Vagina (tissue), 2 donors: ENCODE measurements around the gene POGK. TPM values are rescaled to one million over a fixed set of nuclear protein-coding genes. Genes with fewer than 3 reads are reported as not detected.
A peak's percentile ranks its signal among the peaks of the same experiment; 100 is the strongest.

Experiments
- DNase-seq, 2 donors: peaks; one replicate each; pipeline ENCODE4 v3.0.0-alpha.2; 2017; ENCODE audit errors: extremely low spot score in 2 of 2
- H3K27ac ChIP-seq: fragments of 200-600 bp; sonication (generic); one replicate; pipeline ENCODE4 v1.5.1; 2019
- H3K27me3 ChIP-seq: fragments of 200-600 bp; sonication (generic); one replicate; pipeline ENCODE4 v1.5.1; 2019
- H3K36me3 ChIP-seq, 2 donors: fragments of 200-600 bp; sonication (generic); one replicate each; pipeline ENCODE4 v1.5.1; 2017 to 2019
- H3K4me1 ChIP-seq: fragments of 200-600 bp; sonication (generic); one replicate; pipeline ENCODE4 v1.5.1; 2019
- H3K4me3 ChIP-seq, 2 donors: fragments of 200-600 bp; sonication (generic); 1 replicate in 1 of 2; 2 replicates in 1 of 2; pipeline ENCODE4 v1.5.1; 2016 to 2019
- H3K9me3 ChIP-seq: fragments of 200-600 bp; sonication (generic); one replicate; pipeline ENCODE4 v1.5.1; 2019
- CTCF ChIP-seq, 3 experiments: fragments of 450-650 bp in 2 of 3; fragments of 200-600 bp in 1 of 3; sonication (generic) in 1 of 3; IDR thresholded peaks; one replicate each; pipeline ENCODE4 v1.5.1; 2017 to 2019; ENCODE audit warnings: antibody characterized with exemption in 3 of 3, mild to moderate bottlenecking in 2 of 3, moderate library complexity in 2 of 3
- POLR2A ChIP-seq, 2 donors: fragments of 450-650 bp; IDR thresholded peaks; one replicate each; pipeline ENCODE4 v1.6.1; 2017; ENCODE audit warnings: antibody characterized with exemption in 2 of 2, mild to moderate bottlenecking in 2 of 2, moderate library complexity in 2 of 2
- POLR2AphosphoS5 ChIP-seq, 2 donors: sonication (generic); formaldehyde crosslinking; IDR thresholded peaks; one replicate each; pipeline ENCODE4 v1.9.0; 2017; ENCODE audit warnings: antibody characterized with exemption in 2 of 2, mild to moderate bottlenecking in 2 of 2, low read depth in 1 of 2; ENCODE audit not compliant: insufficient read depth in 1 of 2
- intact Hi-C: fragments of 100-400 bp; cut with DNase I; formaldehyde crosslinking; loops from one replicate; pipeline ENCODE4 v1.15.1; 2023
- total RNA-seq: library from RNA; depleted of rRNA; stranded (reverse); fragments of >200 nt; gene quantifications from one replicate; pipeline ENCODE4 v1.2.3, GENCODE V29; 2016

POGK gene
- 26.3 TPM for total RNA-seq

GRCh38 chr1:166838766-166839599, at the start of gene POGK:
Gene POGK (plus strand): TSS chr1:166839475. CDS start chr1:166840957, 1,482 bp downstream.
- H3K4me3 ChIP-seq, result peak within 1 kb of the TSS; percentile 55 to 65
- H3K9me3 ChIP-seq, result no peaks in the 10 kb centered on the region
- H3K36me3 ChIP-seq, result peaks cover 0 to 29% of the 10 kb centered on the region in 2 donors
- intact Hi-C loops, result no loop called here
- H3K27ac ChIP-seq, result peak within 1 kb of the TSS; percentile 77
- no peak for DNase-seq
- peaks cover 49% of the 10 kb centered on the region for H3K4me1 ChIP-seq
- no peaks in the 10 kb centered on the region for H3K27me3 ChIP-seq
- no peak for TF ChIP-seq POLR2A (IDR thresholded peaks at IDR 0.05)
- peak in 1 of 2 donors; percentile 71 for TF ChIP-seq POLR2AphosphoS5 (IDR thresholded peaks at IDR 0.05; ENCODE audit: insufficient read depth in 1 of 2, low read depth in 1 of 2)

GRCh38 chr1:166796620-166797236, 42.5 kb upstream of the POGK start:
- Histone ChIP-seq H3K4me1 (no peaks in the 10 kb centered on the region), H3K9me3 (no peaks in the 10 kb centered on the region), H3K4me3 (no peak overlapping the region), H3K27ac (no peak overlapping the region), H3K27me3 (no peaks in the 10 kb centered on the region), H3K36me3 (no peaks in the 10 kb centered on the region)
- no peak for TF ChIP-seq CTCF (IDR thresholded peaks at IDR 0.05)
- no peak for TF ChIP-seq POLR2A (IDR thresholded peaks at IDR 0.05)
- no peak for TF ChIP-seq POLR2AphosphoS5 (IDR thresholded peaks at IDR 0.05; ENCODE audit: insufficient read depth in 1 of 2, low read depth in 1 of 2)
- intact Hi-C loops, result no loop called here
- DNase-seq, result no peak

GRCh38 chr1:166808952-166809351, 30.3 kb upstream of the POGK start:
- H3K27me3 ChIP-seq, result no peaks in the 10 kb centered on the region
- H3K27ac ChIP-seq, result no peak overlapping the region
- no peak overlapping the region for H3K4me3 ChIP-seq
- intact Hi-C loops, result no loop called here
- no peak for TF ChIP-seq POLR2A (IDR thresholded peaks at IDR 0.05)
- TF ChIP-seq POLR2AphosphoS5 (IDR thresholded peaks at IDR 0.05; ENCODE audit: insufficient read depth in 1 of 2, low read depth in 1 of 2), result no peak
- TF ChIP-seq CTCF (IDR thresholded peaks at IDR 0.05), result no peak
- H3K9me3 ChIP-seq, result no peaks in the 10 kb centered on the region
- no peaks in the 10 kb centered on the region for H3K36me3 ChIP-seq
- DNase-seq, result no peak
- H3K4me1 ChIP-seq, result no peaks in the 10 kb centered on the region

GRCh38 chr1:166811691-166812090, 27.6 kb upstream of the POGK start:
- no peak for DNase-seq
- TF ChIP-seq CTCF (IDR thresholded peaks at IDR 0.05) (no peak), POLR2A (IDR thresholded peaks at IDR 0.05) (no peak), POLR2AphosphoS5 (IDR thresholded peaks at IDR 0.05; ENCODE audit: insufficient read depth in 1 of 2, low read depth in 1 of 2) (no peak)
- H3K4me1 ChIP-seq, result no peaks in the 10 kb centered on the region
- H3K36me3 ChIP-seq, result no peaks in the 10 kb centered on the region
- H3K9me3 ChIP-seq, result no peaks in the 10 kb centered on the region
- no peak overlapping the region for H3K4me3 ChIP-seq
- H3K27ac ChIP-seq, result no peak overlapping the region
- no peaks in the 10 kb centered on the region for H3K27me3 ChIP-seq
- intact Hi-C loops, result no loop called here

GRCh38 chr1:166813508-166814223, 25.6 kb upstream of the POGK start:
- DNase-seq, result no peak
- H3K9me3 ChIP-seq, result no peaks in the 10 kb centered on the region
- H3K36me3 ChIP-seq, result no peaks in the 10 kb centered on the region
- intact Hi-C loops, result no loop called here
- no peak for TF ChIP-seq POLR2A (IDR thresholded peaks at IDR 0.05)
- H3K27ac ChIP-seq, result no peak overlapping the region
- H3K27me3 ChIP-seq, result no peaks in the 10 kb centered on the region
- H3K4me3 ChIP-seq, result no peak overlapping the region
- no peaks in the 10 kb centered on the region for H3K4me1 ChIP-seq
